IPS-NIHi7 (cell line): ENCODE results near the gene ATG16L2.
A peak's percentile ranks its signal among the peaks of the same experiment; 100 is the strongest.
"Not testable (repeated sequence)": the region's sequence is repeated elsewhere in the genome, so short reads cannot be mapped to it uniquely, and the experiment has no call there.

ENCODE experiments used
- DNase-seq: peaks from one replicate; pipeline ENCODE4 v3.0.0; 2012; ENCODE audit warnings: mixed read lengths; ENCODE audit errors: extremely low spot score

ATG16L2 gene

GRCh38 chr11:72824811-72825505, 10.7 kb downstream of the ATG16L2 start:
- no peak for DNase-seq

- DNase-seq, result no peak
Observed at GRCh38 chr11:72825661-72826060, 11.4 kb downstream of the ATG16L2 start.

GRCh38 chr11:72826191-72826941, 12.2 kb downstream of the ATG16L2 start:
- DNase-seq, result no peak

DNA sequence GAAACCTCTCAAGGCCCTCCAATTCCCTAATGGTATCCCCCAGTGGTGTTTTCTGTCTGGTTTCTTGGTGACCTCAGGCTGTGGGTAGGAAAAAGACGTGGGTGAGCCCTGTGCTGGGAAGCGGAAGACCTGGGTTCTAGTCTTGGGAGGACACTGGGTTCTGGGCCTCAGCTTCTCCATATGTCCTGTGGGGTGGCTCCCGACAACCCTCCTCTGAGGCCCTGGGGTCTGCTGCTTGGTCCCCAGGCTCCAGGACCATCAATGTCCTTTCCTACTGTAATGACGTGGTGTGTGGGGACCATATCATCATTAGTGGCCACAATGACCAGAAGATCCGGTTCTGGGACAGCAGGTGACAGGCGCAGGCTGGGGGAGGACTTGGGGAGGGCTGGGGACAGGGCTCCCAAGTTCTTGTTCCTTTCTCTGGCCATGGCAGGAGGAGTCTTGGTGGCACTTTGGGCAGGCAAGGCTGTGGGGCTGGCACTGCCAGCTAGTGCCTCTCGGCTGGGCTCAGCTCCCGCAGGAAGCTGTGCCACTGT, 12.8 kb downstream of the ATG16L2 start:
- DNase-seq, result no peak

- not testable (repeated sequence) for DNase-seq
Observed at GRCh38 chr11:72827656-72828055, 13.4 kb downstream of the ATG16L2 start.

DNA sequence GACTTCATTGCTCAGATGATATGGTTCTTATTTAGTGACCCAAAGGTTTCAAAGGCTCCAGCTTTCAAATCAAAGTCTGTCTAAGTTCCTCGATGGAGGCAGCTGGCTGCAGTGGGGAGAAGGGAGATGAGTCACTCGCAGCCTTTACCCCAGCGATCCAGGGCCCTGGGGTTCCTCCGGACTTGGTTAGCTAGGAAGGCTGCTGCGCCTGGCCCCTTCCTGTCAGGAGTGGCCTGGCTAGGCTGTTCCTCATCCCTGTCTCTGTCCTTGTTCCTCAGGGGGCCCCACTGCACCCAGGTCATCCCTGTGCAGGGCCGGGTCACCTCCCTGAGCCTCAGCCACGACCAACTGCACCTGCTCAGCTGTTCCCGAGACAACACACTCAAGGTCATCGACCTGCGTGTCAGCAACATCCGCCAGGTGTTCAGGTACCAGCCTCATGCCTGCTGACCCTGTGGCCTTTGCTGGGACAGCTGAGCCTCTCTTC, 13.9 kb downstream of the ATG16L2 start:
- no peak for DNase-seq

- no peak for DNase-seq
Observed at GRCh38 chr11:72828692-72829101, 14.5 kb downstream of the ATG16L2 start.

GRCh38 chr11:72829178-72829577, 15.0 kb downstream of the ATG16L2 start:
- no peak for DNase-seq

- DNase-seq, result no peak
Observed at GRCh38 chr11:72829884-72830533, 15.8 kb downstream of the ATG16L2 start.

DNA sequence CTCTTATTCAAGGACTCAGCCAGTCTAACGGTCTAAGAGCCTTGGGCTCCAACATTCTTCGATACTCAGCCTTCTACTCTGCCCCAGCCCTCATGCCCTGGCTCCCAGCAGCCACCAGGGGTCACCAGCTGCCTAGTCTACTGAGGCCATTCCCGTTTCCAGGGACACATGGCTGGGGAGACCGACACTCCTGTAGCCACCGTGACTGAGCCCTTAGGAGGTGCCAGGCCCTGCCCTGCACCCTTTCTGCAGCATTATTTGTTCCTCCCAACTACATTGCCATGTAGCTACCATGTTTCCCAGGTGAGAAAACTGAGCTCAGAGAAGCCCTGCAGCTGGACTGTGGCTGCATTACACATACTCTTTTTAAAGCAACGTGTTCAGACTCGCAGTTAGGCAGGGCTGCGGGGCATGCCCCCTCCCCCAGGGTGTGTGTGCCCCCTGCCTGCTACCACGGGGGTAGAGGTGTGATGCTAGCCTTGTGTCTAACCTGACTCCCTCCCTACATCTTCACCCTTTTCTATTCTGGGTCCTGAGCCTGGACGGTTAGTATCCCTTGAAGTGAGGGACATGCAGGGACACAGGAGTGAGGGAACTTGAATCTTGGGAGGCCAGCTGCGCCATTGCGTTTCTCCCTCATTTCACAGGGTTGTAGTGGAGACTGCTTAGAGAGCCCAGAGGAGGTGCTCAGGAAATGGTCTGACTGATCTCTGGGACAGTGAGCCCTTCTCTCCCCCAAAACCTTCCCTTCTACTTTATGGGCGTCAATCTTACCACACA, 17.5 kb downstream of the ATG16L2 start:
- DNase-seq, result peak; percentile 85

GRCh38 chr11:72832301-72833082, 18.3 kb downstream of the ATG16L2 start:
- no peak for DNase-seq

DNA sequence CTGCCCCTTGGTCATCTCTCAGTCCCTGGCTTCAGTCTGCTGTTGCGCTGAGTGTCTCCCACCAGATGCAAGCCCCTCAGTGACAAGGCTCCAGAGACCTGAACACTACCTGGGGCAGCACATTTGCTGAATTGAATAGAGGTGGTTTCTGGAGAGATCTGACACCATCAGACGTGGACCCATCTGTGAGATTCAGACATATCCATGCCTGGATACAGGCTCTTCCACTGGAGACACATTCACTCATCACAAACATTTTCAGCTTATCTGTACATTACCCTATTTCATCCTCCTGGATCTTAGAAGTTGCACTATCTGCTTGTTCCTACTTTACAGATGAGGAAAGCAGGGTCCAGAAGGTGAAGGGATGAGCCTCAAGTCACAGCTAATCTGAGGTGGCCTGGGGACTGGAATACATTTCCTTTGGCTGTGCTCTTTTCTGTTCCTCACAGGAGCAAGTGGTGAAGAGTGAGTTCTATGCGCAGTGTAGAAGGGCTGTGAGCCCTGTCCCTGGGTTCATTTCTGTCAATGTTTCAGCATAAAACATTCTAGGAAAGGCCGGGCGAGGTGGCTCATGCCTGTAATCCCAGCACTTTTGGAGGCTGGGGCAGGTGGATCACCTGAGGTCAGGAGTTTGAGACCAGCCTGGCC, 19.0 kb downstream of the ATG16L2 start:
- no peak for DNase-seq

- DNase-seq, result no peak
Observed at GRCh38 chr11:72833811-72834493, 19.7 kb downstream of the ATG16L2 start.

GRCh38 chr11:72834905-72835304, 20.7 kb downstream of the ATG16L2 start:
- no peak for DNase-seq

DNA sequence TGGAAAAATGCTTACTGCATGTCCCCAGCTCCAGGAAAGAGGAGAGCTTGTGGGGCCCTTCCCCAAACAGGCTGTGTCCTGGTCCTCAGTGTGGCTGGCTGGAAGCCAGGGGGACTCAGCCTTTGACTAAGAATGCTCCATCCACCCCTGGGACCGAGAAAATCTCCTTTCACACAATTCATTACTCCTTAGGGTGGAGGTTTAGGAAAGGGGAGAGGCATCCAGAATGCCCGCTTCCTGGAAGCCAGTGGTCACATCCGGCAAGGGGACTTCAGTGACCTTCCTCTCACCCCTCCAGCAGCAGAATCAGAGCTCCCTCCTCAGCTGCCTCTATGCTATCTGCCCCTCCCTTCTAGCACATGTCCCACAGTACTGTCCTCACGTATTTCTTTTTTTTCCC, 21.9 kb downstream of the ATG16L2 start:
- DNase-seq, result no peak

DNA sequence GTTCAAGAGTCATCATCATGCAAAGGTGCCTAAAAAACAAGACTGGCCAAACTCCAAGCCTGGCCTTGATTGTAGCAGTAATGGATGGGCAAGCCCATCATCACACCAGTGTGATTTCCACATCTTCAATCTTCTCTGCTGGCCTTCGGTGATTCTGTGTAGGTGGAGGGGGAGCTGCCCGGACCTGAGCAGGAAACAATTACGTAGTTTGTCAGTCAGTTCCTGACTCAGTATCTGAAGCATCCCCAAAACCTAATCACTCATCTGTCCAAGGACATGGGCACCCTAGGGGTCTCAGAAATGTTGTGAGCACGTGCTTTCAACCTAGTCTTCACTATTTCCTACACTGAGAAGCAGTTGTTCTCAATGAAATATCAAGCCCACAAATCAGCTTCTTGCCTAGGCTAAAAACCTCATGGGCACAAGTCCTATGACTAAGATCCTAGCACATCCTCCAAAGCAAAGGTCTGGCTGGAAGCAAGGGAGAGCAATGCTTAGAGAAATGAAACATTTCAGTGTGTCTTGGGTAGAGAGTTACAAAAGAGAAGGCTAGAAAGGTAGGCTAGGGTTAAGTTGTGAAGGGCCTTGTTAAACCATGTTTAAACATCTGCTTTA, 24.6 kb downstream of the ATG16L2 start:
- DNase-seq, result no peak

DNA sequence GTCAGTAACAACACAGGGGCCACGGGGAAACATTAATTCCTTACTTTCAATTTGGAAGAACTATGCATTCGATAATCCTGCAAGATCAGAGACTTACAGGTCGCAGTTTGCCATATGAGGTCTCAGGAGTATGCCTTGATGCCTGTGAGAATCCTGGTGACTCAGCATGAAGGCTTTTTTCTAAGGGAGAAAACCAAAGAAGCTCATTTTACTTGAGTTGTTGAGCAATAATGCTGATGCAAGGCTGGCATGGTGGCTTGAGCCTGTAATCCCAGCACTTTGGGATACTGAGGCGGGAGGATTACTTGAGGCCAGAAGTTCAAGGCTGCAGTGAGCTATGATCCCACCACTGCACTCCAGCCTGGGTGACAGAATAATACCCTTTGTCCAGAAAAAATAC, 26.6 kb downstream of the ATG16L2 start:
- no peak for DNase-seq

DNA sequence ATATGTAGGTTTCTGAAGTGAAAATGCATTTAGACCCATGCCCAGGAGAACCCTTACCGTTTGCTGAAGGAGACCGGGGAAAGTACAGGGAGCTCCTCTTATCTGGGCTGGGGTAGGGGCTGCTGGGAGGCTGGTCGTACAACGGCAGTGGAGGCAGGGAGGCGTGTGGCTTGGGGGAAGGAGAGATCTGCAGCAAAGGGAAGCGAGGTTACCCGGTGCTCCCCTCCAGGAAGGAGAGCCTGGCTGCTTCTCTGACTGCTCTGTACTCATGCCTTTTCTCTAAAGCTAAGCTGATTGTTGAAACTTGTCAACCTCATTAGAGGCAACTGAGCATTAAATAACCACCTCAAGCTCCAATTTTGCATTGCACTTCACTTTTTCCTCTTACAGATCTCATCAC, 27.2 kb downstream of the ATG16L2 start:
- no peak for DNase-seq

DNA sequence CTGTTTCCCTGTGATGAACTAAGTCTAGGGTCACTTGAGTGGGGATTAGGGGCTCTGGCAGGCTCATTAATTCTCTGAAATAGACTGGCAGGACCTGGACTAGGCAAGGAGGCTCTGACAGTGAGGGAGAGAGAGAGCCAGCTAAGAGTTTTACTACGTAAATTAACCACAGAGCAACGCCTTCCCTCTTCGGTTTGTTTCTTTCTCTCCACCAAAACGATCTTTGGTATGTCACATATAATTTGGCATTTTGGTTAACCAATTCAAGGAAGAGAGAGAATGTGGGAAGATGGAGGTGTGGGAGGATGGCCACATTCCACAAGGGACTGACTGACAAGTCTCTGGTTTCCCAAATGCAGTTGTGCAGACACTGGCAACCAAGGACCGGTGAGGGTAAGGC, 27.9 kb downstream of the ATG16L2 start:
- DNase-seq, result no peak
